GM18517 (cell line): ENCODE results near the gene CCL26.
"Not testable (repeated sequence)": the region's sequence is repeated elsewhere in the genome, so short reads cannot be mapped to it uniquely, and the experiment has no call there.

ENCODE experiments used
- ATAC-seq: cut with Tn5 transposase; IDR thresholded peaks from one replicate; pipeline ENCODE4 v1.9.1; 2021; ENCODE audit warnings: mild to moderate bottlenecking, moderate library complexity; ENCODE audit not compliant: unreplicated experiment

CCL26 gene

DNA sequence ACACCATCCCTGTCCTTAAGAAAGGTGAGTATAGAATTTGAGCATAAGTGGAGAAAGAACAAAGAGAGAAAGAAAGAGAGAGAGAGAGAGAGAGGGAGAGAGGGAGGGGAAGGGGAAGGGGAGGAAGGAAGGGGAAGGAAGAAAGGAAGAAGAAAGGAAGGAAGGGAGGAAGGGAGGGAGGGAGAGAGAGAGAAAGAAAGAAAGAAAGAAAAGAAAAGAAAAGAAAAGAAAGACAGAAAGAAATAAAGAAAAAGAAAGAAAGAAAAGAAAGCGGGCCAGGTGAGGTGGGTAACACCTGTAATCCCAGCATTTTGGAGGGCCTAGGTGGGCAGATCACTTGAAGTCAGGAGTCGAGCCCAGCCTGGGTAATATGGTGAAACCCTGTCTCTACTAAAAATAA, 21.7 kb upstream of the CCL26 start:
- ATAC-seq: no peak

GRCh38 chr7:75792567-75792966, 20.6 kb upstream of the CCL26 start:
- not testable (repeated sequence) for ATAC-seq

DNA sequence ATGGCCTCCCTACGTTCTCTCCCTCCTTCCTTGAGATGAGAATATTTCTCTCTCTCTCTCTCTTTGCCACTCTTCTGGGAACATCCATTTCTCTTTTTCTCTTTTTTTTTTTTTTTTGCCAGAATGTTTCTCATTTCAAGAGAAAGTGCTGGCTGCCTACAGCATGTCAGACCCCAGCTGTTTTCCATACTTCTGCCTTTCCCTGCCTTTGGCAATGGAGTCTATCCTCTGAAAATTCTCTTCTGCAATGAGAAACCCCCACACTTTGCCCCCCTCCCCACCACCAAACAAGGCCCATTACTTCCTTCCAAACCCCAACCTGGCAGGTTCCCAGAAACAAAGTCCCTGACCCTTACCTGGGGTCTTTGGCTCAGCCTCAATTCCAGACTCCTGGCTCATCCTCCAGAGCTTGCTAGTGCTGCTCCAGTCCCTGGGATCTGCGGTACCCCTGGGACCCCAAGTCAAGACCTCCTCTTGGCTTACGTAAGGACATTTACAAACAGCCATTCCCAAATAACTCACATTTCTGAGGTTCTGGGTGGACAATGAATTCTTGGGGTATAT, 17.4 kb upstream of the CCL26 start:
- no peak for ATAC-seq

- not testable (repeated sequence) for ATAC-seq
Measured at GRCh38 chr7:75788154-75788847, 16.3 kb upstream of the CCL26 start.

DNA sequence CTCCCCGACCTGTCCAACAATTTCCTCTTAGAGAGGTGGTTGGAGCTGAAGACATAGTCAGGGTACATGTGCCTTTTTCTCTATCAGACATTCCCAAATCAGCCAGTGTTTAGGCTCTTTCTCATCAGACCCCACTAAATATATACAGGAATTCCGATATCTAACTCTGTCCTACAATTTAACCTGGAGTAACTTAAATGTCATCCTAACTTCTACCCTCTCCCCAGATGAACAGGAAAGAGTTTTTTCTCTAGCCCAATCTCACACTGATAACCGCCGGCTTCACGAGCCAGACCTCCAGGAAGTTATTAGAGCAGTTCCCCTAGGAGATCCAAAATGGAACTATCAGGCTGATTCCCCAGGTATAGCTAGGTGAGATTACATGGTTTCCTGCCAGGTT, 11.0 kb upstream of the CCL26 start:
- not testable (repeated sequence) for ATAC-seq

DNA sequence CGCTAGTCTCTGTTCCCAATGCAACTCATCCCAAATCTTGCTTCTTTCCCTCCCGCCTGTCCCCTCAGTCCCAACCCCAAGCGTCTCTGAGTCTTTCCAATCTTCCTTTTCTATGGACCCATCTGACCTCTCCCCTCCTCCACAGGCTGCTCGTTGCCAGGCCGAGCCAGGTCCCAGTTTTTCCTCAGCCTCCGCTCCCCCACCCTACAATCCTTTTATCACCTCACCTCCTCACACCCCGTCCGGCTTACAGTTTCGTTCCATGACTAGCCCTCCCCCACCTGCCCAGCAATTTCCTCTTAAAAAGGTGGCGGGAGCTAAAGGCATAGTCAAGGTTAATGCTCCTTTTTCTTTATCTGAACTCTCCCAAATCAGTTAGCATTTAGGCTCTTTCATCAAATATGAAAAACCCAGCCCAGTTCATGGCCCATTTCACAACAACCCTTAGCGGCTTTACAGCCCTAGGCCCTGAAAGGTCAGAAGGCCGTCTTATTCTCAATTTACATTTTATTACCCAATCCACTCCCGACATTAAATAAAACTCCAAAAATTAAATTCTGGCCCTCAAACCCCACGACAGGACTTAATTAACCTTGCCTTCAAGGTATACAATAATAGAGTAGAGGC, 8.7 kb upstream of the CCL26 start:
- not testable (repeated sequence) for ATAC-seq

DNA sequence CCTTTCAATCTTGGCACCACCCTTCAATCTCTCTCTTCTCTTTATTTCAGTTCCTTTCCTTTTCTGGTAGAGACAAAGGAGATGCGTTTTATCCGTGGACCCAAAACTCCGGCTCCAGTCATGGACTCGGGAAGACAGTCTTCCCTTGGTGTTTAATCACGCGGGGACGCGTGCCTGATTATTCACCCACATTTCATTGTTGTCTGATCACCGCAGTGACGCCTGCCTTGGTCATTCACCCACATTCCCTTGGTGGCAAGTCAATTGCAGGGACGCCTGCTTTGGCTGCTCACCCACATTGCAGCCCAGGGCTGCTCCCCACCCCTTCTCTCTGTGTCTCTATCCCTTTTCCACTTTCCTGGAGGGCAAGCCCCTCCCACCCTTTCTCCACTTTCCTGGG, 7.5 kb upstream of the CCL26 start:
- ATAC-seq: not testable (repeated sequence)

DNA sequence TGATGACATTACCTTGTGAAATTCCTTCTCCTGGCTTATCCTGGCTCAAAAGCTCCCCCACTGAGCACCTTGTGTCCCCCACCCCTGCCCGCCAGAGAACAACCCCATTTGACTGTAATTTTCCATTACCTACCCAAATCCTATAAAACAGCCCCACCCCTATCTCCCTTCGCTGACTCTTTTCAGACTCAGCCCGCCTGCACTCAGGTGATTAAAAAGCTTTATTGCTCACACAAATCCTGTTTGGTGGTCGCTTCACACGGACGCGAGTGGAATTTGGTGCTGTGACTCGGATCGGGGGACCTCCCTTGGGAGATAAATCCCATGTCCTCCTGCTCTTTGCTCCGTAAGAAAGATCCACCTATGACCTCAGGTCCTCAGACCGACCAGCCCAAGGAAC, 7.0 kb upstream of the CCL26 start:
- ATAC-seq: not testable (repeated sequence)

- no peak for ATAC-seq
Measured at GRCh38 chr7:75776295-75776971, 4.4 kb upstream of the CCL26 start.

GRCh38 chr7:75773958-75774357, 1.9 kb upstream of the CCL26 start:
- ATAC-seq: not testable (repeated sequence)

DNA sequence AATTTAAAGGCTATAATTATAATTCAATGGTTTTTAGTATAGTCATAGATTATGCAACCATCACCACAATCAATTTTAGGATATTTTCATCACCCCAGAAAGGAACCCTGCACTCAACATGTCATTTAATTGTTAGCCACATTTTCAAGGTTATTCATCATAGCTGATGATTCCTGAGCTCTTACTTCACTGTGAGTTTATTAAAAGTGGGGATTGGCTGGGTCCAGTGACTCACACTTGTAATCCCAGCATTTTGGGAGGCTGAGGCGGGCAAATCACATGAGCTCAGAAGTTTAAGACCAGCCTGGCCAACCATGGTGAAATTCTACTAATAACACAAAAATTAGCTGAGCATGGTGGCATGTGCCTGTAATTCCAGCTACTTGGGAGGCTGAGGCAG, 787 bp downstream of the CCL26 start:
- ATAC-seq: no peak

DNA sequence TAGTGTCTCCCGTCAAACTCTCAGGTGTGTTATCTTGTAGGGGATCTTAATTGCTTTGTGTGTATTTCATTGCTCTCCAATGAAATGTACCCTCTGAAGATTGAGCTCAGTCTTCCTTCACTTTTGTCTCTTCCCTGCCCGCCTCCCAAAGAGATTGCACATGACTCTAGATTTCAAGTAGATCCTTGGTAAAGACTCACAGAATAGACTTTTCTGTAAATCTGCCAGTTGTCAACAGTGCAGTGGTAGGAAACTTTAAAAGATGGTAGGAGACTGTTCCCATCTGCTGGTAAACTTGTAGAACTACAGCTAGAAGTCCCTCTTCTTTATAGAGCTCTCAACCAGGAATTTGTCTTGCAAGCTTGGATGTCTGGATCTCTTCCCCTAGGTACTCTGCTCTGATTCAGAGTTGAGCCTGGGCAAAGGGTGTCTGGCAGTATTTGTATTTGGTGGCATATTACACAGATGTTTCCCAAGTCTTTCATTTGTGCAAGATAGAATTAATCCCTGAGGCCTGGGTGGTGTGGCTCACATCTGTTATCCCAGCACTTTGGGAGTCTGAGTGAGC, 9.6 kb downstream of the CCL26 start:
- no peak for ATAC-seq

DNA sequence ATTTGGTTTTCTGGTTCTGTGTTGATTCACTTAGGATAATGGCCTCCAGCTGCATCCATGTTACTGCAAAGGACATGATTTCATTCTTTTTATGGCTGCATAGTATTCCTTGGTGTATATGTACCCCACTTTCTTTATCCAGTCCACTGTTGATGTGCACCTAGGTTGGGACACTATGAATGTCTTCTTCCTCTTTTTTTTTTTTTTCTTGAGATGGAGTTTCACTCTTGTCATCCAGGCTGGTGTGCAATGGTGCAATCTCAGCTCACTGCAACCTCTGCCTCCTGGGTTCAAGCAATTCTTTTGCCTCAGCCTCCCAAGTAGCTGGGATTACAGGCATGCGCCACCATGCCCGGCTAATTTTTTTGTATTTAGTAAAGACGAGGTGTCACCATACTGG, 10.2 kb downstream of the CCL26 start:
- ATAC-seq: not testable (repeated sequence)

GRCh38 chr7:75758491-75758890, 13.5 kb downstream of the CCL26 start:
- ATAC-seq: no peak

GRCh38 chr7:75757860-75758259, 14.2 kb downstream of the CCL26 start:
- no peak for ATAC-seq

DNA sequence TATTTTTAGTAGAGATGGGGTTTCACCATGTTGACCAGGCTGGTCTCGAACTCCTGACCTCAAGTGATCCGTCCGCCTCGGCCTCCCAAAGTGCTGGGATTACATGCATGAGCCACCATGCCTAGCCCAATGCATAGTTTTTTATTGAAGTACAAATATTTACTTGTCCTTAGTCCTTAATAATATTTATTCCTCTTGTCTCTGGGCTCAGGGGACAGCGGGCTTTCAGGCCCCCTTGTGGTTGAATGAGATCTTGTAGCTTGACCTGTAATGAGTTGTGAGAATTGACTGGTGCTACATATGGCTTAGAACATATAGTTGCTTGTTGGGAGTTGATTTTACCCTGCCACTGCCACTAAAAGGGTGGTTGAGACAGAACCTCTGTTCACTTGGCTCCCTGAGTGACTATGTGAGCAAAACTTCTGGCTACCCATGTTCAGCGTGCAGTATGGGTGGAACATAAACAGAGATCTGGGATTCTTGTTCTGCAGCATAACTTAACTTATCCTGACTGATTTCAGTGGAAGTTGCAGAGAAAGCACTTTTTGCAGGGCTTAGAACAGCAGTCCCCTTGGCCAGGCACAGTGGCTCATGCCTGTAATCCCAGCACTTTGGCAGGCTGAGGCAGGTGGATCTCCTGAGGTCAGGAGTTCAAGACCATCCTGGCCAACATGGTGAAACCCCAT, 14.9 kb downstream of the CCL26 start:
- ATAC-seq: no peak

DNA sequence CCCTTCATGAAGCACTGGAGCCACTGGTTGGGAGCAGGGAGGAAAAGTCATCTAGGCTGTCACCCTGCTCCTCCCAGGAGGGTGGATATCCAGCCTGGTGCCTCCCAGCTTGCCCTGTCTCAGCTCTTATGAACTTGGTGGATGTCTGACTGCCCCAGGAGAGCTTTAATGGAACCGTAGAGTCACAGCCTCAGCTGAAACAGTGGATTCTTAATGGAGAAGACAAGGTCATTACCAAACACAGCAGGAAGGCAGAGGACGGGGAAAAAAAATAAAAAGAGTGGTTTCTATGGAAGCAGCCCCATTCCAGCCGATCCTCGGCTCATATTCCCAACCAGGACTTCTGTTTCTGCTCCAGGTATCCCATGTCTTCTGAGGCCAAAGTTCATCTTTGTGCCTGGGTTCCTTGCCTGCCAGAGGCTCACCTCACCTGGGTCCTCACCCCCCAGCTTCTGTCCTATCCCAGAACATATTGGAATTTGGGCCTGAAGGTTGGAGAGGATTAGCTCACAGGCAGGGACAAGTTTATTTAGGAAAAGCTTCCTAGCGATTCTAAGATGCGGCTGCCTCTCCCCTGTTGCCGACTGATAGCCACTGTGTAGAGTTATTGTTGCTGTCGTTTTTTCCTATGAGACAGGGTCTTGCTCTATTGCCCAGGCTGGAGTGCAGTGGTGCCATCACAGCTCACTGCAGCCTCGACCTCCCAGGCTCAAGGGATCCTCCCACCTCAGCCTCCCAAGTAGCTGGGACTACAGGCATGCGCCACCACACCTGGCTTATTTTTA, 15.6 kb downstream of the CCL26 start:
- ATAC-seq: no peak

DNA sequence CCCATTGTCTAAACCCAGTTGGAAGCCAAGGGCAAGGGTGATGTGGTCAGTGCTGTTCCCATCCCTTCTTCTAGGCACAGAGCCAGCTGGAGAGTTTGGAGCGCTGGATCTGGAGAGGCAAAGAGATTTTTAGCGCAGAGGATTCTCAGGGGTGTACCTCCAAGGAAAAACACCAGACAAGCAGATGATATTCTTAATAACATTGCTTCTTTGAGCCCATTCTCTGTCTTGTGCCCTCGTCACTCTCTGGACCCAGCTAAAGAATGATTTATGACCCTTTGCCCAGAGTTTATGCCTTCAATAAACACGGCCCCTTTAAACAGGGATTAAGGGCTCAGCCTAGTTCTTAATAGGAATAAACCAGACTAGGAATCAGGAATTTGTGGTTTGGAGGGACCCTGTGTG, 28.6 kb downstream of the CCL26 start:
- ATAC-seq: no peak

DNA sequence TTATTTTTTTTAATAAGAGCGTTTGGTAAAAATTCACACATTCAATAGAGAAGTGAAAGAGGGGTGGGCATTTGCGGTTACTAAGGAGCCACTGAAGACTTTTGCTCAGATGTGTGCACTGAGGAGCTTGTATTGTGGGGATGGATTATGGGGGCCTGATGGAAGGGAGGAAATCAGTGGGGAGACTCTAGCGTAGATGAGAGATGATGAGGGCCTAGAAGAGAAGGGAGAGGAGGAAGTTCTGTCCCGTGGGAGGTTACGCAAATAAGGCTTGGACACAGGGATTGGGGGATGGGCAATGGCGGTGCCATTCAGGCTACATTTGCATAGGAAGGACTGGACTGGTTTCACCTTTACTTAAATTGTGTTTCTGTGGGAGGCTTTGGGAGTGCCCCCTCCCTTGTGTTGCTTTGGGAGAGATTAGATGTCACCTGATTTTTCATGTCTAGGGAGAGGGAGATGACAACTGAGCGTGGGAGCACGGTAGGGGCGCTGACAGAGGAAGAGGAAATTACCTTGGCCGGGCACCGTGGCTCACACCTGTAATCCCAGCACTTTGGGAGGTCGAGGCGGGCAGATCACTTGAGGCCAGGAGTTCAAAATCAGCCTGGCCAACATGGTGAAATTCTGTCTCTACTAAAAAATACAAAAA, 31.0 kb downstream of the CCL26 start:
- ATAC-seq: no peak
